GOT3 (cell line): ENCODE measurements around the gene UFSP2.
"Not testable (repeated sequence)": the region's sequence is repeated elsewhere in the genome, so short reads cannot be mapped to it uniquely, and the experiment has no call there.

ENCODE experiments used
- DNase-seq: peaks from one replicate; lab custom pipeline; 2025; ENCODE audit warnings: mixed read lengths; lab: John Stamatoyannopoulos, UW

The UFSP2 gene

GRCh38 chr4:185383451-185383850 is 42.3 kb downstream of the UFSP2 start:
- no peak for DNase-seq

GRCh38 chr4:185382754-185383153 is 43.0 kb downstream of the UFSP2 start:
- no peak for DNase-seq

GRCh38 chr4:185381288-185382196 is 44.2 kb downstream of the UFSP2 start:
- no peak for DNase-seq

GRCh38 chr4:185380320-185380719 is 45.4 kb downstream of the UFSP2 start:
- DNase-seq, result no peak

GRCh38 chr4:185379326-185380295 is 46.2 kb downstream of the UFSP2 start:
- no peak for DNase-seq

- no peak for DNase-seq
These were observed 47.5 kb downstream of the UFSP2 start for GRCh38 chr4:185378264-185378663.

- no peak for DNase-seq
These were observed 51.2 kb downstream of the UFSP2 start for GRCh38 chr4:185374573-185374972.

GRCh38 chr4:185374027-185374426 is 51.7 kb downstream of the UFSP2 start:
- no peak for DNase-seq

GRCh38 chr4:185371702-185372101 is 54.1 kb downstream of the UFSP2 start:
- no peak for DNase-seq

GRCh38 chr4:185370268-185370949 is 55.4 kb downstream of the UFSP2 start:
- no peak for DNase-seq

- DNase-seq, result no peak
These were observed 56.0 kb downstream of the UFSP2 start for GRCh38 chr4:185369731-185370130.

- DNase-seq, result no peak
These were observed 60.9 kb downstream of the UFSP2 start for GRCh38 chr4:185364886-185365285.

- DNase-seq, result no peak
These were observed 62.5 kb downstream of the UFSP2 start for GRCh38 chr4:185363251-185363650.

- not testable (repeated sequence) for DNase-seq
These were observed 63.2 kb downstream of the UFSP2 start for GRCh38 chr4:185362570-185362969.

- no peak for DNase-seq
These were observed 63.9 kb downstream of the UFSP2 start for GRCh38 chr4:185361872-185362271.

- DNase-seq, result no peak
These were observed 65.9 kb downstream of the UFSP2 start for GRCh38 chr4:185359767-185360446.

- DNase-seq, result no peak
These were observed 66.8 kb downstream of the UFSP2 start for GRCh38 chr4:185358959-185359358.

- DNase-seq, result no peak
These were observed 67.2 kb downstream of the UFSP2 start for GRCh38 chr4:185358514-185358913.

GRCh38 chr4:185357733-185358440 is 67.9 kb downstream of the UFSP2 start:
- no peak for DNase-seq

GRCh38 chr4:185357211-185357610 is 68.6 kb downstream of the UFSP2 start:
- no peak for DNase-seq

GRCh38 chr4:185352741-185353140 is 73.0 kb downstream of the UFSP2 start:
- no peak for DNase-seq
